Measurements from ENCODE around the gene NELFCD. TPM values are rescaled to one million over a fixed set of nuclear protein-coding genes. Genes with fewer than 3 reads are reported as not detected.
"Not testable (repeated sequence)": the region's sequence is repeated elsewhere in the genome, so short reads cannot be mapped to it uniquely, and the experiment has no call there.

The NELFCD gene
- total RNA-seq, result 10 to 100 TPM; 89.0 to 89.5 TPM

- peak within 1 kb of the TSS; percentile 93 for H3K4me3 Mint-ChIP-seq
- DNase-seq (peak; percentile 90), ATAC-seq (peak; percentile 89)
- peaks cover 9% of the 10 kb centered on the region for H3K27me3 Mint-ChIP-seq (ENCODE audit: low read depth)
- no peaks in the 10 kb centered on the region for H3K9me3 Mint-ChIP-seq (ENCODE audit: insufficient read depth)
- POLR2A ChIA-PET, result interaction anchor here (0.7 to 2.0 kb wide), 7 partner anchors 11 to 599 kb away, joined by 3 to 10 read pairs (median 4); partner anchors contain the start of gene ATP5F1E
- peaks cover 14% of the 10 kb centered on the region for H3K36me3 Mint-ChIP-seq (ENCODE audit: low read depth)
- CTCF ChIA-PET, result interaction anchor here (0.6 to 1.4 kb wide), 3 partner anchors 9 to 83 kb away, joined by 3 read pairs; no protein-coding TSS in a partner anchor
- H3K27ac Mint-ChIP-seq, result peak within 1 kb of the TSS; percentile 87
- peaks cover 27% of the 10 kb centered on the region for H3K4me1 Mint-ChIP-seq (ENCODE audit: low read depth)
Measured at GRCh38 chr20:58980711-58981627, at the start of gene NELFCD. Gene NELFCD, plus strand, starts transcription at chr20:58981256. Its CDS starts 54 bp downstream, at chr20:58981310.

GRCh38 chr20:58932170-58932569 lies 48.9 kb upstream of the NELFCD start:
- ChIA-PET CTCF (no interaction called here), POLR2A (no interaction called here)
- DNase-seq, result no peak
- Mint-ChIP-seq H3K36me3 (ENCODE audit: low read depth) (no peaks in the 10 kb centered on the region), H3K27ac (no peak overlapping the region), H3K4me1 (ENCODE audit: low read depth) (no peaks in the 10 kb centered on the region), H3K27me3 (ENCODE audit: low read depth) (peaks cover 43% of the 10 kb centered on the region), H3K9me3 (ENCODE audit: insufficient read depth) (peaks cover 5% of the 10 kb centered on the region), H3K4me3 (no peak overlapping the region)
- ATAC-seq, result no peak

- CTCF ChIA-PET, result no interaction called here
Measured at GRCh38 chr20:58938078-58938477, 43.0 kb upstream of the NELFCD start.

DNA sequence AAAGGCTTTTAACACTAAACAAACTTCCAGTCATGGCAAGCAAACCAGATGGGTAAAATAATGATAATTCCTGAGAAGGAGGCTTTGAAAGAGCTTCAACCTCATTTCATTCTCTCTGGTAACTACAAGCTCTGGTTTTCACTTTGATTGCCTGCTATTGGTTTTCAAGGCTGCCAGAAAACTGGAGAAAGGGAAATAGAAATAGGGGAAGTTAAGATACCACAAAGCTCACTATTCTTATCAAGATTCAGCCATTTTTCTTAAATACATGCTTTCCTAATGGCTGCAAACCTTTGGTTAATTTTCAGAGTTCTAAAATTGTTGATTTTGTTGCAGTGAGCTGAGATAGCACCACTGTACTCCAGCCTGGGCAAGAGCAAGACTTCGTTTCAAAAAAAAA lies 42.5 kb upstream of the NELFCD start:
- CTCF ChIA-PET, result no interaction called here
- ATAC-seq, result no peak
- POLR2A ChIA-PET, result no interaction called here
- Mint-ChIP-seq H3K4me3 (no peak overlapping the region), H3K27ac (no peak overlapping the region), H3K4me1 (ENCODE audit: low read depth) (no peaks in the 10 kb centered on the region), H3K27me3 (ENCODE audit: low read depth) (peaks cover 44% of the 10 kb centered on the region), H3K9me3 (ENCODE audit: insufficient read depth) (peaks cover 5% of the 10 kb centered on the region), H3K36me3 (ENCODE audit: low read depth) (no peaks in the 10 kb centered on the region)
- no peak for DNase-seq

More at GRCh38 chr20:58938078-58938477, 43.0 kb upstream of the NELFCD start:
- Mint-ChIP-seq H3K27me3 (ENCODE audit: low read depth) (peaks cover 45% of the 10 kb centered on the region), H3K4me1 (ENCODE audit: low read depth) (no peaks in the 10 kb centered on the region), H3K36me3 (ENCODE audit: low read depth) (no peaks in the 10 kb centered on the region), H3K9me3 (ENCODE audit: insufficient read depth) (peaks cover 5% of the 10 kb centered on the region), H3K4me3 (no peak overlapping the region), H3K27ac (no peak overlapping the region)
- DNase-seq (no peak), ATAC-seq (no peak)
- POLR2A ChIA-PET, result no interaction called here

DNA sequence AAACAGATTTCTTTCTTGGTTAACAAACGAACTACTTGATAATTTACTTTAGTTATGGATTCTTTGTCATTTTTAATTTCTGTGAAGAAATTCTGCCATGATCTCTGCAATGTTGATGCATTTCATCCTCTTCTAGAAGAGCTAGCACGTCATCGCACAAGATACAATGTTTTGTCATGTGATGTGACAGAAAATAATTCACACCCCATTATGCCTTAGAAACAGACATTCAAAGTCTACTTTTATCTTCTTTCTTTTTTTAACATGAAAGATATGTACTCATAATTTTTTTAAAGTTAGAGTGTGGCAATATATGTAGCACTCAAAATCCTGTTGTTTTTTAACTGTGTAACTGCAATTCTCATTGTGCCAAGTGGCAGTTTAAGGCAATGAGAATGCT lies 39.6 kb upstream of the NELFCD start:
- ATAC-seq (no peak), DNase-seq (no peak)
- H3K27me3 Mint-ChIP-seq (ENCODE audit: low read depth), result peaks cover 24% of the 10 kb centered on the region
- no peak overlapping the region for H3K4me3 Mint-ChIP-seq
- ChIA-PET POLR2A (no interaction called here), CTCF (no interaction called here)
- H3K9me3 Mint-ChIP-seq (ENCODE audit: insufficient read depth), result no peaks in the 10 kb centered on the region
- H3K4me1 Mint-ChIP-seq (ENCODE audit: low read depth), result no peaks in the 10 kb centered on the region
- H3K27ac Mint-ChIP-seq, result no peak overlapping the region
- H3K36me3 Mint-ChIP-seq (ENCODE audit: low read depth), result no peaks in the 10 kb centered on the region

DNA sequence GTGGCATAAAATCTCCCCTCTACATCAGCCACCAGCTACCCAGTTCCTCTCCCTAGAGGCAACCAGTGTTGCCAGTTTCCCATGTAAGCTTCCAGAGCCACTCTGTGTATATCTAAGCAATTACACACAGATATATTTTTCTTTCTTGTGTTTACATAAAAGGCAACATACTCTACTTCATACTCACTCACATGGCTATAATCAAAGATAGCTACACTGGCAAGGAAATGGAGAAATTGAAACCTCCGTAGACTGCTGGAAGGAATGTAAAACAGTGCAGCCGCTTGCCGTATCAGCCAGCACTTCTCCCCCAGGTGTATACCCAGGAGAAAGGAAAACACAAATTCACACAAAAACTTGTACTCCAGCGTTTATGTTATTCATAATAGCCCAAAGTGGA lies 38.5 kb upstream of the NELFCD start:
- no peaks in the 10 kb centered on the region for H3K9me3 Mint-ChIP-seq (ENCODE audit: insufficient read depth)
- no peak overlapping the region for H3K27ac Mint-ChIP-seq
- H3K4me1 Mint-ChIP-seq (ENCODE audit: low read depth), result no peaks in the 10 kb centered on the region
- ATAC-seq, result no peak
- H3K36me3 Mint-ChIP-seq (ENCODE audit: low read depth), result no peaks in the 10 kb centered on the region
- DNase-seq, result no peak
- peaks cover 18% of the 10 kb centered on the region for H3K27me3 Mint-ChIP-seq (ENCODE audit: low read depth)
- CTCF ChIA-PET, result no interaction called here
- no peak overlapping the region for H3K4me3 Mint-ChIP-seq
- POLR2A ChIA-PET, result no interaction called here

DNA sequence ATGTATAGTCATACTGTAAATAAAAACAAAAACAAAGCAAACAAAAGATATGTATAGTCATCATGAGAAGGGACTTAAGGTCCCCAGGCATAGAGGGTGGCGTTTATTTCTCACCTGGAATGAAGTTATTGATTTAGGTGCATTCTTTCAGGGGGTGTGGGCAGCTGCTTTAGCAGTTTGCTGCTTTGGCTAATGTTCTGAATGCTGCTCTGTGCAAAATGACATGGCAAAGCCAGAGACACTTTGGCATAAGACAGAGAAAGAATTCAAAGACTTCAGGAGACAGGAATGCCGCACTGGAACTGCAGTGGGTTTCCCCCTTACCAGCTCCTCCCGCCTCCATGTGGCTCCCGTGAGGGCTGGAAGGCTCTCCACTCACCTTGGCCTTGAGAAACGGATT lies 36.4 kb upstream of the NELFCD start:
- Mint-ChIP-seq H3K4me3 (no peak overlapping the region), H3K4me1 (ENCODE audit: low read depth) (no peaks in the 10 kb centered on the region), H3K27me3 (ENCODE audit: low read depth) (peaks cover 9% of the 10 kb centered on the region), H3K27ac (no peak overlapping the region), H3K9me3 (ENCODE audit: insufficient read depth) (no peaks in the 10 kb centered on the region), H3K36me3 (ENCODE audit: low read depth) (no peaks in the 10 kb centered on the region)
- no peak for ATAC-seq
- ChIA-PET POLR2A (no interaction called here), CTCF (no interaction called here)
- no peak for DNase-seq

GRCh38 chr20:58945965-58946631 lies 35.0 kb upstream of the NELFCD start:
- H3K4me1 Mint-ChIP-seq (ENCODE audit: low read depth), result no peaks in the 10 kb centered on the region
- H3K4me3 Mint-ChIP-seq, result no peak overlapping the region
- CTCF ChIA-PET, result interaction anchor here (0.6 kb wide), 1 partner anchor 13 kb away, joined by 3 read pairs; no protein-coding TSS in a partner anchor
- DNase-seq, result no peak
- H3K9me3 Mint-ChIP-seq (ENCODE audit: insufficient read depth), result no peaks in the 10 kb centered on the region
- no peak overlapping the region for H3K27ac Mint-ChIP-seq
- ATAC-seq, result no peak
- POLR2A ChIA-PET, result no interaction called here
- H3K27me3 Mint-ChIP-seq (ENCODE audit: low read depth), result peaks cover 11% of the 10 kb centered on the region
- no peaks in the 10 kb centered on the region for H3K36me3 Mint-ChIP-seq (ENCODE audit: low read depth)

DNA sequence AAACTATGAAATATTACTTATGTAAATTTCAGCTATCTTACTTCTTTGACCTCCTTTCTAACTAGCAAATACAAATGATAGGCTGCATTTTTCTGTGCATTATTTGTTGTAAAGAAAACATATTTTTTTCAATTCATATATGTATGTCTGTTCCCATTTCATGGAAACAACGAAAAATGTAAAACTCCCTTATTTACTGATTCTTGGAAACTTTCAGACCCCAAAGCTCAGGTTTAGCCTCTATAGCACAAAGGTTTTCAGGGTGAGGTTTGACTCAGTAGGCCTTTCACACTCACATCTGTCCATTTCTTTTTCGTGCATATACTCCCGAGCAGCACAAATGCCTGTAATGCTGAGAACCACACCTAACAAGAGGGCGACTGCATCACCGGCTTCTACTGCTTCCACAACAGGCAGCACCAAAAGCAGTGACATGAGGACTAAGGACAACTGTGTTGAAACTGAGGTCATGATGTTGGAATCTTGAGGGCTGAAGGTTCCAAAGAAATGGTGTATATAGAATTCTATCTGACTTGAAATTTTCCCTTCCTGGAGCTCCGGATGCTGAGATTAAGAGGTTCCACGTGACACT lies 33.2 kb upstream of the NELFCD start:
- DNase-seq; ATAC-seq; CTCF ChIA-PET; POLR2A ChIA-PET; H3K9me3 Mint-ChIP-seq (ENCODE audit: insufficient read depth); H3K36me3 Mint-ChIP-seq (ENCODE audit: low read depth); H3K4me1 Mint-ChIP-seq (ENCODE audit: low read depth); H3K4me3 Mint-ChIP-seq; H3K27ac Mint-ChIP-seq: not testable (repeated sequence)
- peaks cover 13% of the 10 kb centered on the region for H3K27me3 Mint-ChIP-seq (ENCODE audit: low read depth)

- no peaks in the 10 kb centered on the region for H3K4me1 Mint-ChIP-seq (ENCODE audit: low read depth)
- no peak for DNase-seq
- CTCF ChIA-PET, result no interaction called here
- no peak overlapping the region for H3K27ac Mint-ChIP-seq
- peaks cover 27% of the 10 kb centered on the region for H3K27me3 Mint-ChIP-seq (ENCODE audit: low read depth)
- no peaks in the 10 kb centered on the region for H3K36me3 Mint-ChIP-seq (ENCODE audit: low read depth)
- H3K9me3 Mint-ChIP-seq (ENCODE audit: insufficient read depth), result no peaks in the 10 kb centered on the region
- POLR2A ChIA-PET, result no interaction called here
- ATAC-seq, result no peak
- no peak overlapping the region for H3K4me3 Mint-ChIP-seq
Measured at GRCh38 chr20:58950603-58951002, 30.5 kb upstream of the NELFCD start.

- Mint-ChIP-seq H3K27me3 (ENCODE audit: low read depth) (peaks cover 25% of the 10 kb centered on the region), H3K36me3 (ENCODE audit: low read depth) (no peaks in the 10 kb centered on the region), H3K4me3 (no peak overlapping the region), H3K9me3 (ENCODE audit: insufficient read depth) (no peaks in the 10 kb centered on the region), H3K4me1 (ENCODE audit: low read depth) (no peaks in the 10 kb centered on the region), H3K27ac (no peak overlapping the region)
- DNase-seq (no peak), ATAC-seq (no peak)
- POLR2A ChIA-PET, result no interaction called here
- CTCF ChIA-PET, result no interaction called here
Measured at GRCh38 chr20:58953050-58953449, 28.0 kb upstream of the NELFCD start.

DNA sequence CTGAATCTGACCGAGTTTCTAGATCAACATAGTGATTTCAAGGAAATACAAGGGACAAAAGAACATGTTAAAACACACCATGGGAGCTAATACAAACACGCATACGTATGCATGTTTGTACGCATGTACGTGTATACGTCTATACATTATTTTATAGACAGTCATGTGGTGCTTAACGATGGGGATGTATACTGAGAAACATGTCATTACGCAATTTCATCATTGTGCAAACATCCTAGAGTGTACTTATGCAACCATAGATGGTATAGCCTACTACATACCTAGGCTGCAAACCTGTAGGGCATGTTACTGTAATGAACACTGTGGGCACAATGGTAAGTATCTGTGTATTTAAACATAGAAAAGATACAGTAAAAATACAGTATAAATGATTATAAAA lies 25.0 kb upstream of the NELFCD start:
- ATAC-seq (no peak), DNase-seq (no peak)
- Mint-ChIP-seq H3K9me3 (ENCODE audit: insufficient read depth) (no peaks in the 10 kb centered on the region), H3K27ac (no peak overlapping the region), H3K36me3 (ENCODE audit: low read depth) (no peaks in the 10 kb centered on the region), H3K4me1 (ENCODE audit: low read depth) (no peaks in the 10 kb centered on the region), H3K27me3 (ENCODE audit: low read depth) (peaks cover 30% of the 10 kb centered on the region), H3K4me3 (no peak overlapping the region)
- ChIA-PET POLR2A (no interaction called here), CTCF (no interaction called here)
